Stimulated activated CD4-positive, alpha-beta T cell treated with anti-CD3 and anti-CD28 coated beads, TNF-alpha, amount 100 ng/mL, for 4 hours (primary cell): Measurements from ENCODE around the gene ZNF518A.

ENCODE experiments used
- DNase-seq, 3 experiments: peaks; one replicate each; pipeline ENCODE4 v3.0.0-alpha.2; 2020; ENCODE audit warnings: low read depth in 3 of 3

Gene ZNF518A, protein sequence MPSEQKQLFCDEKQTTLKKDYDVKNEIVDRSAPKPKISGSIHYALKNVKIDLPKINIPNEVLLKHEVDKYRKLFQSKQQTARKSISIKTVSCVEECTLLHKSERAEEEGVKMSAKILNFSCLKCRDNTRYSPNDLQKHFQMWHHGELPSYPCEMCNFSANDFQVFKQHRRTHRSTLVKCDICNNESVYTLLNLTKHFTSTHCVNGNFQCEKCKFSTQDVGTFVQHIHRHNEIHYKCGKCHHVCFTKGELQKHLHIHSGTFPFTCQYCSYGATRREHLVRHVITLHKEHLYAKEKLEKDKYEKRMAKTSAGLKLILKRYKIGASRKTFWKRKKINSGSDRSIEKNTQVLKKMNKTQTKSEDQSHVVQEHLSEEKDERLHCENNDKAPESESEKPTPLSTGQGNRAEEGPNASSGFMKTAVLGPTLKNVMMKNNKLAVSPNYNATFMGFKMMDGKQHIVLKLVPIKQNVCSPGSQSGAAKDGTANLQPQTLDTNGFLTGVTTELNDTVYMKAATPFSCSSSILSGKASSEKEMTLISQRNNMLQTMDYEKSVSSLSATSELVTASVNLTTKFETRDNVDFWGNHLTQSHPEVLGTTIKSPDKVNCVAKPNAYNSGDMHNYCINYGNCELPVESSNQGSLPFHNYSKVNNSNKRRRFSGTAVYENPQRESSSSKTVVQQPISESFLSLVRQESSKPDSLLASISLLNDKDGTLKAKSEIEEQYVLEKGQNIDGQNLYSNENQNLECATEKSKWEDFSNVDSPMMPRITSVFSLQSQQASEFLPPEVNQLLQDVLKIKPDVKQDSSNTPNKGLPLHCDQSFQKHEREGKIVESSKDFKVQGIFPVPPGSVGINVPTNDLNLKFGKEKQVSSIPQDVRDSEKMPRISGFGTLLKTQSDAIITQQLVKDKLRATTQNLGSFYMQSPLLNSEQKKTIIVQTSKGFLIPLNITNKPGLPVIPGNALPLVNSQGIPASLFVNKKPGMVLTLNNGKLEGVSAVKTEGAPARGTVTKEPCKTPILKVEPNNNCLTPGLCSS (N-terminal part only)

GRCh38 chr10:96129387-96130325, at the start of gene ZNF518A:
Gene ZNF518A, plus strand, starts transcription at chr10:96130297. Its CDS starts 26,026 bp downstream, at chr10:96156323.
- DNase-seq: peak; percentile 79 to 80 (median 80)

GRCh38 chr10:96082153-96082552, 47.9 kb upstream of the ZNF518A start:
- DNase-seq: no peak

DNA sequence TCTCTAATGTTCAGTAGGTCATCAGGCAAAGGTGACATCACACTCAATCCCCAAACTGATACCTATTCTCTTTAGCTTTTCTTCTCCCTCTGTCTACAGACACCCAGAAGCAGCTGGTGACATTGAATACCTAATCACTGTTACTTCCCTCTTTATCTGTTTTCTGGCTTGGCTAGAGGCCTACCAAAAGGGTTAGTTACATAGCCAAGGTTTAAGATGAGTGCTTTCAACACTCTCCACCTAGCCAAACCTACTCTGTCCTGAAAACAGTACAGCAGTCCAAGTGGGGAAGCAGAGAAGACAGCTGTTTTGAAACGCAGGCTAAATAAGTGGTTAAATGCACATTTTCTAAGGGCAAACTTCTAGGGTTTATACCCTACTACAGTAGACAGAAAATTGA, 47.3 kb upstream of the ZNF518A start:
- no peak for DNase-seq

- DNase-seq: no peak
Observed at GRCh38 chr10:96089116-96089515, 41.0 kb upstream of the ZNF518A start.

GRCh38 chr10:96089670-96090462, 40.2 kb upstream of the ZNF518A start:
- peak; percentile 81 to 87 (median 87) for DNase-seq

- no peak for DNase-seq
Observed at GRCh38 chr10:96090463-96090800, 39.7 kb upstream of the ZNF518A start.

GRCh38 chr10:96092999-96093767, 36.9 kb upstream of the ZNF518A start:
- no peak for DNase-seq

DNA sequence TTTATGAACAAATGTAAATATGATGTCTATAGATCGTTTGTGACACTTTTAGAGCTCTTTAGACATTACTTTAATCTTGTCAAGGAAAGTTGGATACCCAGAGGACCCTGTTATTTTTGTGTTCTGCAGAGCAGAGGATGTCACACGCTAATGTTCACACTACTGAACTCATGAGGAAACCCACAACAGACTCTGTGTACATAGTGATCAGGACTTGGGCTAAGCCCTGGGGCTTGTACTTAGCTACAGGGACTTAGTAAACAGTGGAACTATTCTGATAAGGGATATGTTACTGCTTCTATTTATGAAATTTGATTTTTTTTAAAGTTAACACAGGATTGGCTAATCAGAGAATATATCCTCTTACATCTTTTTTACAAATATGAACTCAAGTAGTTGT, 36.1 kb upstream of the ZNF518A start:
- no peak for DNase-seq

DNA sequence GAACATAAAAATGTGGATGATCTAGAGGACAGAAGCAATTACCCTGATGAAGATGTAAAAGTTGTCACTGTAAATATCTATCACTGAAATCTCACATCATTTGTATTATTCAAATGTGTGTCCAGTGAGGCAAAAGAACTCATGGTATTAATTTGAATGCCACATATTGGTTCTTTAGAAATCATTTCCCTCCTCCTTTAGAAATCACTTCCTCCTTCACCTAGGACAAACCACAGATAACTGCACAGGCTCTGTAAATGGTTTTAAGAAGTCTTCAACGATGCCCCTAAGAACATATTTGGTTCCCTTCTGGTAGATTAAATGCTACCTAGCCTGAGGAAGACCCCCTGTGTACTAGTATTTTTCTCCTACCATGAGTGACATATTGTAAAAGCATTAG, 33.1 kb upstream of the ZNF518A start:
- DNase-seq: no peak

DNA sequence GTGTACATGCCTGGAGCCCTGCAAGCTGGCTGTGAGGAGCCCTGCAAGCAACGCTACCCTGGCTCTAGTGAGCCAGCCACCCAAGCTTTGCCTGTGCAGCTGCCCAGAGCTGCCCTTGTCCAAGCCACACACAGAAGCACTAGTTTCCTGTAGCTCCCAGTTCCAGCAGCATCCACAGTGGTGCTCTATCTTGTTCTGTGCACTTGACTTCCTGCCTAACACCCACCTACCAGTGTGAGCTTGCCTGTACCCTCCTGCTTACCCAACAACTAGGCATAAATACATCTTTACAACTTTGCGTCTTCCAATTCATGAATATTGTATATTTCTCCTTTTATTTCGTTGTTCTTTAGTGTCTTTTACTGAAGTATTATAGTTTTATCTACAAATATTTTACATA, 32.2 kb upstream of the ZNF518A start:
- DNase-seq: no peak

GRCh38 chr10:96107623-96108038, 22.5 kb upstream of the ZNF518A start:
- no peak for DNase-seq

DNA sequence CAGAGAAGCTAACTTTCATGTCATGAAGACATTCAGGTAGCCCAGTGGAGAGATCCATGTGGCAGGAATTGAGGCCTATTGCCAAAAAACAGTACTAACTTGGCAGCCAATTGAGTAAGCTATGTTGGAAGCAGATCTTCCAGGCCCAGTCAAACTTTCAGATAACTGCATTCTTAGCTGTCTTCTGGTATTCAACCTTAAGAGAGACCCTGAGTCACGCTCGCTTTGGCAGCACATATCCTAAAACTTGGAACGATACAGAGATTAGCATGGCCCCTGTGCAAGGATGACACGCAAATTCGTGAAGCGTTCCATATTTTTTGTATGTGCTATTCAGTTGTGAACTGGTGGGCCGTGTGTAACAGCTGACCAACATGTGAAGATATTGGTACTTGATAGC, 17.6 kb upstream of the ZNF518A start:
- no peak for DNase-seq

GRCh38 chr10:96118604-96119450, 11.3 kb upstream of the ZNF518A start:
- no peak for DNase-seq

DNA sequence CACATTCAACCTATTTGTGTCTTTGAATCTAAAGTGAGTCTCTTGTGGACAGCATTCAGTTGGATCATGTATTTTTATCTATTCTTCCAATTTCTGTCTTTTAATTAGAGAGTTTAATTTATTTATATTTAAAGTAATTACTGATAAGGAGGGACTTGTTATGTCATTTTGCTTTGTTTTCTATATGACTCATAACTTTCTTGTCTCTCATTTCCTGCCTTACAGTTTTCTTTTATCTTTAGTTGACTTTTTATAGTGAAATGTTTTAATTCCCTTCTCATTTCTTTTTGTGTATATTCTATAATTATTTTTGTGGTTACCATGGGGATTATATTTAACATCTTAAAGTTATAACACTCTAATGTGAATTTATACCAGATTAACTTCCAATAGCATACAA, 7.3 kb upstream of the ZNF518A start:
- no peak for DNase-seq

GRCh38 chr10:96124230-96125141, 5.6 kb upstream of the ZNF518A start:
- no peak for DNase-seq

DNA sequence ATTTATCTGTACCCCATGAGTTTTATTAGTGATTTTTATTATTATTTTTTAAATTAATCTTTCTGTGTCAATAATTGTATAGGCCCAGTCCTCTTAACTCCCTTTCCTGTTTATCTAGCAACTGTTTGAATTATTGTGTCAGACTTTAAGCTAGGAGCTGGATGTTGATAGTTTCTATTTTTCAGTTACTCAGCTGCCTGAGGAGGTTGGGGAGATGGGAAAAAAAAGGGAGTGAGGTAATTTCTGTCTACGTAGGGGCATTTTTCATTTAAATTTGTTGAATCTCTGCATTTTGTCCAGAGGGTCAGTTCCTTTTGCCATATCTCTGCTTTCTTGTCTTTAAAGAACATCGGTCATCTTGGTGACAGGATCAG, 5.0 kb upstream of the ZNF518A start:
- DNase-seq: no peak

DNA sequence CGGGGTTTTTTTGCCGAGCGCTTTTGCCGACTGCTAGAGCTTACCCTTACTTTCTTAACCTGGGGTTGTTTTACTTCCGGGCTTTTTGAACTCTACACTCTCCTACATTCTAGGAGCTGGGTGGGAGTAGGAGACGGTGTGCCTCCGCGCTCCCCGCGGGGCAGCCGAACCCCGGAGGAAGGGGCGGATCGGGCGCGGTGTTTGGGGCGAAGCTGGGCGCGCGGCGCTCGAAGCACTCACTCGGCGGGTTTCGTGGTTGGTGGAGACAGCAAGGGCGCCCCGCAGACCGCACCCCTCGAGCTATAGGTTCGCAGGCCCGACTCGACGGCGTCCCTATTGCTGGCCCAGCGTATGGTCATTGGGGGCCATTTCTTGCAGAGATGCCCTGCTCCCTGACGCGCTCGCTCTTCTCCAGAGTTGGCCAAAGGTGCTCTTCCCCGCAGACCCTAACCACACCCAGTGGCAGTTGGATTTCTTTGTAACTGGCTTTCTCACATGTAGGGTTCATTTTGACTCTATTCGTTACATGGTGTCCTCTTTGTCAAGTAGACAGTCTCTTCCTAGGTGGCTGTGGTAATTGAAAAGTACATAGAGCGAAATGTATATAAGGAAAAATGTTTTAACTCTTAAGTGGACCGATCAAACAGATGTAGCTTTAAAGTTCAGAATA, 364 bp downstream of the ZNF518A start:
- DNase-seq: peak in 2 of 3 experiments; percentile 61 to 62
